Stimulated activated naive CD8-positive, alpha-beta T cell treated with anti-CD3 and anti-CD28 coated beads, Interleukin-15, amount 100 ng/mL, for 72 hours (primary cell): ENCODE data around the gene GRK6.
A peak's percentile ranks its signal among the peaks of the same experiment; 100 is the strongest.

Source experiments
- ATAC-seq: fragments of 150-1000 bp; cut with Tn5 transposase; 2 replicates; pipeline ENCODE4 v1.10.0; 2021; ENCODE audit warnings: mild to moderate bottlenecking, moderate library complexity
- DNase-seq, 2 donors: peaks; one replicate each; pipeline ENCODE4 v3.0.0; 2021 to 2022
- H3K27ac Mint-ChIP-seq, 2 donors: one replicate each; pipeline ENCODE4 v1.8.0; 2022; ENCODE audit warnings: mild to moderate bottlenecking in 2 of 2, mixed read lengths in 2 of 2, moderate library complexity in 2 of 2
- H3K27me3 Mint-ChIP-seq: one replicate; pipeline ENCODE4 v1.8.0; 2022; ENCODE audit warnings: mixed read lengths
- H3K4me1 Mint-ChIP-seq: one replicate; pipeline ENCODE4 v1.8.0; 2022; ENCODE audit warnings: mild to moderate bottlenecking, mixed read lengths
- H3K4me3 Mint-ChIP-seq, 2 donors: one replicate each; pipeline ENCODE4 v1.8.0; 2022; ENCODE audit warnings: mild to moderate bottlenecking in 2 of 2, mixed read lengths in 2 of 2, moderate library complexity in 1 of 2
- H3K9me3 Mint-ChIP-seq, 2 donors: one replicate each; pipeline ENCODE4 v1.8.0; 2022; ENCODE audit warnings: mixed read lengths in 2 of 2

The GRK6 gene

DNA sequence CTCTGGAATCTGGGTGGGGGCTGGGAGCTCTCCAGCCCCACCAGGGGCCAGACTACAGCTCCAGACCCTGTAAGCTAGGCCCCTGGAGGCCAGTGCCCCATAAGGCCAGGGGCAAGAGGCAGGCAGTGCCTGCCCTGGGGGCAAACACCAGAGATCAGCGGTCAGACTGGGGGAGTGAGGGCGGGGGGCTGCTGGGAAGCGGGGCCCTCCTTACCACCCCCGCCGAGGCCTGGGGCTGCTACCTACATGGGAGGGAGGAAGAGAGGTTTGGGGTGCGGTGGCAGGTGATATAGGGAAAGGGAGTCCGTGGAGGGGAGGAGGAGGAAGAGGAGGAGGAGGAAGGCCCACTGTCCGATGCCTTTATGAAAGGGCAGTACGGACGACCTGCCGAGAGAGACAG is 32.9 kb downstream of the GRK6 start:
- no peaks in the 10 kb centered on the region for H3K27me3 Mint-ChIP-seq
- H3K9me3 Mint-ChIP-seq = no peaks in the 10 kb centered on the region
- DNase-seq (no peak), ATAC-seq (no peak)
- H3K4me3 Mint-ChIP-seq = peak overlapping the region in 1 of 2 donors; percentile 10
- no peak overlapping the region for H3K27ac Mint-ChIP-seq
- peaks cover 42% of the 10 kb centered on the region for H3K4me1 Mint-ChIP-seq

DNA sequence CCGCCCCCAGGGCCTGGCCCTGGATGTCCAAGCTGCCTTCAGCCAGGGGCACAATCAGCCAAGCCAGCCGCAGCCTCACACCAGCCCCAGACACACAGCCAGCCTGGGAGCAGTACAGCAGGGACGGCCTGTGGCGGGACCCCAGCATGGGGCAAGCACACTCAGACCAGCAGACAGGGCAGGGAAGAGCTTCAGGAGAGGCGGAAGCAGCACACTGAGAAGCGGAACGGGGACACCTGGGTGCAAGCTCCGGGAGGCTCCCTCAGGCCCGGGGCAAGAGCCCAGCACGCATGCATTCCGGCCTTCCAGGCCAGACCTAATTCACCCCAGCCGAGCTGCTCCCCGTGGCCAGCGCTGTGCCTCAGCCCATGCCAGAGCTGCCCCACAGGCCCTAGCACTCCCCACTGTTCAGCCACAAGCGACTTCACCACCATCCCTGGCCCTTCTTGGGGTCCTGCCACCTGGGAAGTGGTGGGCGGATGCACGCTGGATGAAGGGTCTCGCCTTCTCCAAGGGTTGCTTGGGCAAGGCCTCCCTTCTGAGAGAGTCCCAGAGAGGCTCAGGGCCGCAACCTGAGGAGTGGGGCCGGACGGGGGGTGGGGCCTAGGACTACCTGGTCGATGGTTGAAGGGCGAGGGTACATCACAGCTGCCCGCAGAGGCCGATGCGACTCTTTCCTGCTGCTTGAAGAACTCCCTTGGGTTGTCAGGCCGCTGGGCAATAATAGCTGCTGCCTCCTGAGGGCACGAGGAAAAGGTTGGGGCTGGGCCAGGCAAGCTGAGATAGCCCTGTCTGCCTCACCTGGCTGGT is 33.5 kb downstream of the GRK6 start:
- no peak for DNase-seq
- peak overlapping the region in 1 of 2 donors; percentile 74 for H3K27ac Mint-ChIP-seq
- ATAC-seq = no peak
- no peaks in the 10 kb centered on the region for H3K9me3 Mint-ChIP-seq
- H3K4me1 Mint-ChIP-seq = peaks cover 42% of the 10 kb centered on the region
- H3K27me3 Mint-ChIP-seq = no peaks in the 10 kb centered on the region
- no peak overlapping the region for H3K4me3 Mint-ChIP-seq

DNA sequence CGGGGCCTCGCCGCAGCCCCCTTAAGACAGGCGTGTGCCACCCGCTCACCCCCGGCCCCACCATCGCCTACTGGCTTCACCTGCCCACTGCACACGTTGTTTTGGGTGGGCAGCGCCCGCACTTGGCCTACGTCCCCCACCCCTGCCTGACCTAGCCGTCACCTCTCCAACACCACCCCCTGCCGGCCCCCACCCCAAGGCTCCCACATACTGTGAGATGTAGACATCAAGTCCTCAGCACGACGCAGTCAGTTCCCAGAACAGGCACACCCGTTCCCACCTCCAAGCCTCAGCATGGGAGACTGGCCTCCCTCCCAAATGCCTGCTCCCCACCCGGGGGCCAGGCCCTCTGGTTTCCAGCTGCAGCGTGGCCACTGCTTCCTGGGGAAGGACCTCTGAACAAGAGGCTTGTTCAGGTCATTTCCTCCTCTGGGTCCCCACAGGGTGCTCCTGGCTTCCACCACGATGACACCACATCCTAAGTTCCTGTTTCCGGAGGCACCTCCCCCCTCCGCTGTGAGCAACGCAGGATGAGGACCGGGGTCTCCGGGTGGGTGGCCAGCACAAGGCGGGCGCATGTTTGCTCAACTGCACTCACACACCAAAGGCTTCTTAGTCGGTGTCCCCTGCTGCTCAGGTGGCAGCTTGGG is 35.7 kb downstream of the GRK6 start:
- no peaks in the 10 kb centered on the region for H3K9me3 Mint-ChIP-seq
- ATAC-seq = no peak
- peaks cover 36% of the 10 kb centered on the region for H3K4me1 Mint-ChIP-seq
- no peak for DNase-seq
- no peaks in the 10 kb centered on the region for H3K27me3 Mint-ChIP-seq
- H3K4me3 Mint-ChIP-seq = peak overlapping the region; percentile 46 to 51
- H3K27ac Mint-ChIP-seq = peak overlapping the region; percentile 19 to 82

DNA sequence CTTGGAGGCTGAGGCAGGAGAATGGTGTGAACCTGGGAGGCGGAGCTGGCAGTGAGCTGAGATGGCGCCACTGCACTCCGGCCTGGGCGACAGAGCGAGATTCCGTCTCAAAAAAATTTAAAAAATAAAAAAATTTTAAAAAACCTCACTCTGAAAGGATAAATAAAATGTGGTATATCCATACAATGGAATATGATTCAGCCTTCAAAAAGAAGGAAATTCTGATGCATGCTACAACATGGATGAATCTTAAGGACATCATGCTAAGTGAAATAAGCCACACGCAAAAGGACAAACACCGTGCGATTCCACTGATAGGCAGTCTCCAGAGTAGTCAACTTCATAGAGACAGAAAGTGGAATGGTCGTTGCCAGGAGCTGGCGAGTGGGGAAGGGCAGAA is 38.6 kb downstream of the GRK6 start:
- Mint-ChIP-seq H3K27me3 (no peaks in the 10 kb centered on the region), H3K9me3 (no peaks in the 10 kb centered on the region), H3K4me3 (no peak overlapping the region), H3K4me1 (peaks cover 50% of the 10 kb centered on the region), H3K27ac (no peak overlapping the region)
- DNase-seq = no peak
- ATAC-seq = no peak

DNA sequence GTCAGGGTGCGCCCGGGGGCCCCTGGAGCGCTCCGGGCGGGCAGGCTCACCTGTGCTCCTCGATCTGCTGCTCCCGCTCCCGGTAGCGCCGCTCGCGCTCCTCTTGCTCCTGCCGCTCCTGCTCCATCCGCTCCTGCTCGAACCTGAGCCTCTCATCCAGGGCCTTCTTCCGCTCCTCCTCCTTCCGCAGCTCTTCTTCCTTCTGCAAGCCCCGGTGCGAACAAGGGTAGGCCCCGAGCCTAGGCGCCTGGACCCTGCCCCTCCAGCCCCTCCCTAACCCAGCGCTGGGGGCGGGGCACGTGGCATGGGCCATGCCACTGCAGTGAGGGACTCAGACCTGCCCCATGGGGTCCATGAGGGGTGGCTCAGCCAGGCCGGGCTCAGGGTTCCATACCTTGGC is 40.4 kb downstream of the GRK6 start:
- no peaks in the 10 kb centered on the region for H3K27me3 Mint-ChIP-seq

DNA sequence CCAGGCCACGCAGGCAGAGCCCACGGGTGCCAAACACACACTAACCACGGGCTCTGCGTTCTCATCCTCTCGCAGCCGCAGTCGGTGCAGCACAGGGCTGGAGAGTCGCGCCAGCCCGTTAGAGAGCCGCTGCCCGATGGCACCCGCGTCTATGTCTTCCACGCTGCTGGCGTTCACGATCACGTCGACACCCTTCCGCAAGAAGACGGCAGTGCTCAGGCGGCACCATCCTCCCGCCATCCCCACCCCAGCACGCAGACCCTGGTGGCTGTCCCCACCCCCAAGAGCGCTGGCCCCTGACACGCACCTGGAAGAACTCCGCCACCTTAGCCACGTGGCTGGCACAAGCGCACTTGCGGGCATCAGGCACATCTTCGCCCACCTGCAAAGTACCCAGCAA is 41.0 kb downstream of the GRK6 start:
- ATAC-seq = no peak
- no peak overlapping the region for H3K27ac Mint-ChIP-seq
- peaks cover 61% of the 10 kb centered on the region for H3K4me1 Mint-ChIP-seq
- H3K4me3 Mint-ChIP-seq = no peak overlapping the region
- H3K9me3 Mint-ChIP-seq = no peaks in the 10 kb centered on the region
- no peaks in the 10 kb centered on the region for H3K27me3 Mint-ChIP-seq
- DNase-seq = no peak

More for the DNA sequence above, 40.4 kb downstream of the GRK6 start:
- ATAC-seq = no peak
- no peaks in the 10 kb centered on the region for H3K9me3 Mint-ChIP-seq
- DNase-seq = no peak
- H3K27ac Mint-ChIP-seq = no peak overlapping the region
- H3K4me3 Mint-ChIP-seq = peak overlapping the region in 1 of 2 donors; percentile 11
- peaks cover 61% of the 10 kb centered on the region for H3K4me1 Mint-ChIP-seq

DNA sequence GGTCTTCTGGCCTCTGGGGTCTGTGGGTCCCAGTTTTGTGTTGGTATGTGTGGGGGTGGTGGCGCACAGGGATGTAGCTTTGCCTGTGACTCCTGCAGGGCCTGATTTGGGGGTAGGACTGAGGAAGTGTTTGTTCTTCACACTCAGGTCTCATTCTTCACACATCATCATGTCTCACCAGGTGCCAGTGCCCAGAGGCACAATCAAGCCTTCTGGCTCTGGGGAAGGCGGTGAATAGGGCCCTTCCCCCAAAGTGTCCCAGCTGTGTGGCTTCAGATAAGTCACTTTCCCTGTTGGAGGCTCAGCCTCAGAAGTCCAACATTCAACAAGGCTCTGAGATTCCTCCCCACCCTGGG is 41.8 kb downstream of the GRK6 start:
- ATAC-seq = no peak
- DNase-seq = no peak
- Mint-ChIP-seq H3K4me1 (peaks cover 52% of the 10 kb centered on the region), H3K27ac (peak overlapping the region in 1 of 2 donors; percentile 23), H3K4me3 (no peak overlapping the region), H3K9me3 (no peaks in the 10 kb centered on the region), H3K27me3 (no peaks in the 10 kb centered on the region)

DNA sequence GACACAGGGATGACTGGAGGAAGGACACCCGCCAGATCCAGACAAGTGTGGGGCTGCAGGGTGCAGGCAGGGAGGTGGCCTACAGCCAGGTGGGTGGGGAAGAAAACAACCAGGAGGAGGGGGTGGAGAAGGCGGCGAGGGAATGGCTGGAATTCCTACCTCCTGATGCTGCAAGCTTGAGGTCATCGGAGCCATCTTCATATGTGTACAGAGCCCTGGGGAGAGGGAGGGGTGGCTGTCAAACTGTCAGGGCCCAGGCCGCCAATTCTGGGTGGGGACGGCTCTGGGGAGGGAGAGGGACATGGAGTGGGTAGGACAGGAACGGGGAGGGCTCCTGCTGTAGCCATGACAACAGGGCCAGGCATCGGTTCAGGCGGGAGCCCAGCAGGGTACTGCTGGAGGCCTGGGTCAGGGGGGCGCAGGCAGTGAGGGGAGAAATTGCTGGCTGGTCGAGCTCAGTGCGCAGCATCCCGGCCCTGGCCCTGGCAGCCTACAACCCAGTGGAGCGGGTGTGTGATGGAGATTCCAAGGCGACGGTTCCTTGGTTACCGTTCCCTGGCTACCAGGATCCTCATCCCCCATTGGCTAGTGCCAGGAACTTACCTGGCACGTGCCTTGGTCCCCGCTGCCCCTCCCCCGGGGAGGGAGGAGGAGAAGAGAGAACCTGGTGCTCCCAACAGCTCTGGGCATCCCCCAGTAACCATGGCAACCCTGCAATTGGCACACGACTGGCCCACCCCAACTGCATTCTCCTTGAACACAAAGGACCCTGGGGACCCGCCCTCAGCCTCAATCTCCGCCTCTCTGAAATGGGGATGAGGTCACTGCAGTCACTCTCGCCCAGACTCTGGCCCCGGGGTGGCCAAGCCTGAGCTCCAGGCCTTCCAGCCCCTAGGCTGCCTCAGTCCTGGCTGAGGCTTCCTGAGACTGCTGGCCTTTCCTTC is 42.5 kb downstream of the GRK6 start:
- peak overlapping the region; percentile 37 to 88 for H3K27ac Mint-ChIP-seq
- no peaks in the 10 kb centered on the region for H3K27me3 Mint-ChIP-seq
- H3K4me1 Mint-ChIP-seq = peaks cover 51% of the 10 kb centered on the region
- no peak for ATAC-seq
- no peak for DNase-seq
- H3K4me3 Mint-ChIP-seq = peak overlapping the region in 1 of 2 donors; percentile 31
- no peaks in the 10 kb centered on the region for H3K9me3 Mint-ChIP-seq

DNA sequence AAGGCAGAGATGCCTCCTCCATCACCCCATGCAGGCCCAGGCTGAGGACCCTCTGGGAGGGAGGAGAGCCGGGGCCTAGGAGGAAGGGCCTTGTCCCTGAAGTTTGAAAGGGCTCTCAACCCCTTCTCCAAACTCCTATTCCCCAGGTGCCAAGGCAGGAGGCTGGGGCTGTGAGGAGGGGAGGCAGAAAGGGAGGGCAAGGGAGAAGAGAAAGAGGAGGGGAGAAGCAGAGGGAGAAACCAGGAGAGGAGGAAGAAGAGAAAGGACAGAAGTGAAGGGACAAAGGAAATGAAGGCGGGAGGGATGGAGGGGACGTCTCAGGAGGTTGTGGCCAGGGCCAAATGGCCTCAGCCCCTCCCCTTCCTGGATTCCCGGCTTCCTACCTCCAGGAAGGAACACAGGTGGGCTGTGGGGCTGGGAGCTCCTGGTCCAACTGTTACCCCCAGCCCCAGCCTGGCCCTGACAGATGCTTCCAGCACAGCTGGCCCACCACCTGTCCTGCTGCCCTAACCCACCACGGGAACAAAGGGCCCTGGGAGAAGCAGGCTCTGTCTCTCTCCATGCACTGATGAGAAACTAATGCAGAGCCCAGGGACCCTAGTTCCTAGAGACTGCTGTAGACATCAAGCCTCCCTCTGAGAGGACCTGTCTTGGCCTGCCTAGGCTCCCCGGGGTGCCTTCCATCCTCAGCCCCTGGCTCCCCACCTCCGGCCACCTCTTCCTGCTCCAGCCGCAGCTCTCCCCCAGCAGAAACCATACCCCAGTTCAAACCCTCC is 43.5 kb downstream of the GRK6 start:
- Mint-ChIP-seq H3K27me3 (no peaks in the 10 kb centered on the region), H3K27ac (peak overlapping the region; percentile 37 to 88), H3K9me3 (no peaks in the 10 kb centered on the region), H3K4me1 (peaks cover 61% of the 10 kb centered on the region), H3K4me3 (peak overlapping the region in 1 of 2 donors; percentile 71)
- DNase-seq = no peak
- no peak for ATAC-seq

DNA sequence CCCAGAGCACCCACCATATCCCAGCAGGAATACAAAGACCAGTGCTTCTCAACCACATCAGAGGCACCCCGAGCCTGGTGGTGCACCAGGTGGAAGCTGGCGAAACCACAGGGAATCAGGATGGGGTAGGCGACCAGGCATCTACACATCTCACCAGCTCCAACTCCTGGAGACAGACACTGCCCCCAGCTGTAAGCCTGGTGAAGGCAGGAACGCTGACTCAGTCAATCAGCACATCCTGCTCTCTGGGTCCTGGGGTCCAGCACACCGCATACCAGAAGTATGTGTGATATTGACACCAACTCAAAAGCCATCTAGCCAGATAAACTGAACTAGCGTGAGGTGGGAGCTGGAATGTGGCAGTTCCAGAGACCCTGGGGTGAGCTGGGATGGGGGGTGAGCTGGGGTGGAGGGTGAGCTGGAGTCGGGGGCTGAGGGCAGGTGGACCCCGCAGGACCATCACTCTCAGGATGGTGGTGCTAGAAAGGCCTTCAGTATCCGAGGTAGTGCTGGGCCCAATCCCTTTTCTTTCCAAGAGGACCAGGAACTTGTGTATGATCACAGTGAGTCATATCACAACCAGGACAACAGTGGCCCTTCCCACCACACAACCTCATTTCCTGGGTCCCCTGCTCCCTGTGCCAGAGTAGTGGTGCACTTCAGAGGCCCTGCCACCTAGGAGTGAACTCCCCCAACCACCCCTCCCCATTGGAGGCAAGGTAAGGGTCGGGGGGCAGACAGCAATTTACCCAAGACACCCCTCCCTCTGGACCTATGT is 44.5 kb downstream of the GRK6 start:
- ATAC-seq (no peak), DNase-seq (no peak)
- H3K4me1 Mint-ChIP-seq = peaks cover 71% of the 10 kb centered on the region
- no peaks in the 10 kb centered on the region for H3K9me3 Mint-ChIP-seq
- peak overlapping the region in 1 of 2 donors; percentile 79 for H3K27ac Mint-ChIP-seq
- no peaks in the 10 kb centered on the region for H3K27me3 Mint-ChIP-seq
- H3K4me3 Mint-ChIP-seq = peak overlapping the region; percentile 88 to 92

DNA sequence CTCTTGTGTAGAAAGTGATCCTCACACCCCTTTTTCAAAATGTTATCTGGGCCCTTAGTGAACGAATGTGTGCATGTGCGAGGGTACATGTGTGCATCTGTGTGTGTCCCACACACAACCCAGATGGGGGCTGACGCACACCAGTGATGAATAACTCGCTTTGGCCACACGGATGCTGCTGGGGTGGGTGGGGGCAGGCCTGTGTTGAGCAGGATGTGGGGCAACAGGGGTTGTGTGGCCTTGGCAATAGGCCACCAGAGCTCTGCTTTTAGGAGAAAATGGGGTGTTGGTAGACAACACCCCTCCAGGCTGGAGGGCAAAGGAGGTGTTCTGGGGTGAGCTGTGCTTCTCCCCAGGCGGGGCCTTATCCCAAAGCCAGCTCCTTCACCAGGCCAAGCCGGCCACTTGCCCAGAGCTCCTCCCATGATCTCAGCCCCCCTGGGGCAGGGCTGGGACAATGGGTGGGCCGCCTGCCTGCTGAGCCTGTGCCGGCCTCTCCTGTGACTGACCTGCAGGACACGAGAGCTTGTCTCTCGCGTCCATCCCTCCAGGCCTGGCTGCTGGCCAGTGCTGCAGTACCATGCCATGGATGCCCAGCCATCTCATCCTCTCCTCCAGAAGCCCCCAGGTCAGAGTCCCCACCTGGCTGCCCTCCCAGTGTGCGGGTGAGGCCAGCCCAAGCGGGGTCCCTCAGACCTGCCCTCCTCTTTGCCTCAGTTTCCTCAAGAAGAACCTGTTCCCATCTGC is 45.3 kb downstream of the GRK6 start:
- H3K4me1 Mint-ChIP-seq = peaks cover 78% of the 10 kb centered on the region
- ATAC-seq = peak; percentile 79
- no peaks in the 10 kb centered on the region for H3K9me3 Mint-ChIP-seq
- peak overlapping the region; percentile 78 to 92 for H3K27ac Mint-ChIP-seq
- H3K4me3 Mint-ChIP-seq = peak overlapping the region; percentile 88 to 92
- no peaks in the 10 kb centered on the region for H3K27me3 Mint-ChIP-seq
- DNase-seq = peak; percentile 59 to 84

DNA sequence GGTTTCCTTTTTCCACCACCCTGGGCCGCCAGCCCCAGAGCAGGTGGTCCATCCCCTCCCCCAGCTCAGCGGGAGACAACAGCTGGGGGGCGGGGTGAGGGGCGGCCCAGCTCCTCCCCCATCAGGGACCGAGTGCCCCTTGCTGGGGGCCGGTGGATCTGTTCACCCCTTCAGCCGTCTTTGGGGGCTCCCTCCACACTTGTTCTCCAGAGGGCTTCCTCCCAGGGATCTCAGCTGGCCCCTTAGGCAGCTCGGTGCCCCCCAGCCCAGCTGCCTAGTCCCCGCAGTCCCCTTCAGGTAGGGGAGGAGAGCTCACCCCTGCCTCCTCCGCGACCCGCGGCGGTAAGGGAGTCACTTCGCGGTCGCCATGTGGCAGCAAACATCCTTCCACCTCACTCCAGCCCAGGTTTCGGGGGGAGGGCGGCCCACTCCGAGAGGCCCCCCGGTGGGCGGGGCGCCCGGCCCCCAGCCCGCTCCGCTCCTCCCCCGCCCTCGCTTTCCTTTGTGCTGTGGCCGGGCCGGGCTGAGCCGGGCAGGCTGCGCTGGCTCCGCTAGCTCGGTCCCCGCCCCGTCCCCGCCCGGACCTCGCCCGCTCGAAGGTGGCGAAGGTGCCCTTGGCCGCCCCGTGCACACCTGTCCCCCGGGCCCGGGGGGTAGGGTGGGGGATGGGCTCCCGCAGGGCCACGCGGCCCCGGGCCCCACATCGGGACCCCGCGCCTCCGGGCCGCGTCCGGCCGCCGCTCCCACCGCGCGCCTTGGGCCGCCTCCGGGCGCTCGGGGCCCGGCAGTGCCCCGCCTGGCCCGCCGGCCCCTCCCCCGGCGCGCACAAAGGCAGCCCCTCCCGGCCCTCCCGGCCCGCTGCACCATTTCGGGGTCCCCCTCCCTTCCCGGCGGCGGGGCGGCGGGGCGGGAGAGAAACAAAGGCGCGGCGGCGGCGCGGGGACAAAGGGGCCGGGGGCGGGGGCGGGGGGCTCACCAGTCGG is 46.3 kb downstream of the GRK6 start:
- no peaks in the 10 kb centered on the region for H3K27me3 Mint-ChIP-seq
- no peaks in the 10 kb centered on the region for H3K9me3 Mint-ChIP-seq
- peak overlapping the region; percentile 88 to 92 for H3K4me3 Mint-ChIP-seq
- peak overlapping the region; percentile 78 to 92 for H3K27ac Mint-ChIP-seq
- DNase-seq (peak; percentile 85 to 92), ATAC-seq (peak; percentile 78)
- H3K4me1 Mint-ChIP-seq = peaks cover 82% of the 10 kb centered on the region
